Neural crest cell (in vitro differentiated cells): ENCODE measurements around the gene CASP10. TPM values are rescaled to one million over a fixed set of nuclear protein-coding genes. Genes with fewer than 3 reads are reported as not detected.

Experiments
- DNase-seq: peaks from one replicate; pipeline ENCODE4 v3.0.0; 2021; ENCODE audit warnings: low read depth, mixed read lengths, low spot score
- H3K27ac Mint-ChIP-seq: one replicate; pipeline ENCODE4 v1.8.0; 2021; ENCODE audit warnings: mild to moderate bottlenecking, mixed read lengths; ENCODE audit not compliant: unreplicated experiment
- H3K27me3 Mint-ChIP-seq: 2 replicates; pipeline ENCODE4 v1.8.0; 2021; ENCODE audit warnings: low read depth, mild to moderate bottlenecking, mixed read lengths
- H3K36me3 Mint-ChIP-seq: 2 replicates; pipeline ENCODE4 v1.8.0; 2021; ENCODE audit warnings: low read depth, mild to moderate bottlenecking, mixed read lengths
- H3K4me1 Mint-ChIP-seq: 2 replicates; pipeline ENCODE4 v1.8.0; 2021; ENCODE audit warnings: mixed read lengths
- H3K4me3 Mint-ChIP-seq: one replicate; pipeline ENCODE4 v1.8.0; 2021; ENCODE audit warnings: mild to moderate bottlenecking, mixed read lengths
- H3K9me3 Mint-ChIP-seq: 2 replicates; pipeline ENCODE4 v1.8.0; 2021; ENCODE audit warnings: mixed read lengths
- CTCF ChIP-seq: fragments of 200-600 bp; sonication (generic); conservative IDR thresholded peaks from 2 replicates; pipeline ENCODE4 v1.5.0; 2021; ENCODE audit warnings: antibody characterized with exemption, mild to moderate bottlenecking
- total RNA-seq: library from RNA; stranded (reverse); gene quantifications from 2 replicates; pipeline ENCODE4 v1.2.1, GENCODE V29; 2021

The CASP10 gene
- total RNA-seq, 1 donor from 2014 or later, result not detected

GRCh38 chr2:201269764-201270163, 86.8 kb downstream of the CASP10 start:
- Mint-ChIP-seq H3K4me3 (no peak overlapping the region), H3K4me1 (no peaks in the 10 kb centered on the region), H3K27me3 (no peaks in the 10 kb centered on the region), H3K27ac (no peak overlapping the region), H3K36me3 (no peaks in the 10 kb centered on the region), H3K9me3 (no peaks in the 10 kb centered on the region)
- TF ChIP-seq CTCF, result no peak
- DNase-seq, result no peak

- H3K9me3 Mint-ChIP-seq, result no peaks in the 10 kb centered on the region
- no peak for DNase-seq
- TF ChIP-seq CTCF, result no peak
- no peaks in the 10 kb centered on the region for H3K27me3 Mint-ChIP-seq
- no peaks in the 10 kb centered on the region for H3K36me3 Mint-ChIP-seq
- no peaks in the 10 kb centered on the region for H3K4me1 Mint-ChIP-seq
- H3K27ac Mint-ChIP-seq, result peak overlapping the region; percentile 87
- H3K4me3 Mint-ChIP-seq, result no peak overlapping the region
Measured at GRCh38 chr2:201270293-201271001, 87.5 kb downstream of the CASP10 start.

- Mint-ChIP-seq H3K27me3 (no peaks in the 10 kb centered on the region), H3K9me3 (no peaks in the 10 kb centered on the region), H3K36me3 (no peaks in the 10 kb centered on the region), H3K4me1 (no peaks in the 10 kb centered on the region), H3K27ac (no peak overlapping the region), H3K4me3 (no peak overlapping the region)
- no peak for TF ChIP-seq CTCF
- no peak for DNase-seq
Measured at GRCh38 chr2:201271917-201272316, 89.0 kb downstream of the CASP10 start.

GRCh38 chr2:201273330-201273983, 90.5 kb downstream of the CASP10 start:
- Mint-ChIP-seq H3K4me1 (no peaks in the 10 kb centered on the region), H3K27ac (peak overlapping the region; percentile 91)

GRCh38 chr2:201275069-201275468, 92.1 kb downstream of the CASP10 start:
- H3K4me1 Mint-ChIP-seq, result no peaks in the 10 kb centered on the region
- no peak overlapping the region for H3K4me3 Mint-ChIP-seq
- no peak overlapping the region for H3K27ac Mint-ChIP-seq
- no peak for TF ChIP-seq CTCF
- DNase-seq, result no peak
- H3K9me3 Mint-ChIP-seq, result no peaks in the 10 kb centered on the region
- H3K36me3 Mint-ChIP-seq, result no peaks in the 10 kb centered on the region
- no peaks in the 10 kb centered on the region for H3K27me3 Mint-ChIP-seq

More at GRCh38 chr2:201273330-201273983, 90.5 kb downstream of the CASP10 start:
- no peaks in the 10 kb centered on the region for H3K36me3 Mint-ChIP-seq
- H3K4me3 Mint-ChIP-seq, result no peak overlapping the region
- H3K9me3 Mint-ChIP-seq, result no peaks in the 10 kb centered on the region
- no peak for DNase-seq
- TF ChIP-seq CTCF, result no peak
- H3K27me3 Mint-ChIP-seq, result no peaks in the 10 kb centered on the region
